ENCODE data around the gene PARM1.

Gene PARM1

GRCh38 chr4:75054078-75054477, 121.2 kb downstream of the PARM1 start:
- TF ChIP-seq CTCF (IDR thresholded peaks at IDR 0.05; ENCODE audit: insufficient read depth, low read length, missing control alignments), result no peak
- POLR2A ChIA-PET, result no interaction called here
- no peak overlapping the region for H3K4me3 ChIP-seq (ENCODE audit: low read depth, low read length)
- CTCF ChIA-PET, result no interaction called here
- no peak for DNase-seq (ENCODE audit: low read depth, low spot score)

GRCh38 chr4:75056277-75056676, 123.4 kb downstream of the PARM1 start:
- no peak for DNase-seq (ENCODE audit: low read depth, low spot score)
- TF ChIP-seq CTCF (IDR thresholded peaks at IDR 0.05; ENCODE audit: insufficient read depth, low read length, missing control alignments), result no peak
- ChIA-PET CTCF (no interaction called here), POLR2A (no interaction called here)
- H3K4me3 ChIP-seq (ENCODE audit: low read depth, low read length), result no peak overlapping the region

GRCh38 chr4:75057369-75057768, 124.5 kb downstream of the PARM1 start:
- TF ChIP-seq CTCF (IDR thresholded peaks at IDR 0.05; ENCODE audit: insufficient read depth, low read length, missing control alignments), result no peak
- ChIA-PET CTCF (no interaction called here), POLR2A (no interaction called here)

GRCh38 chr4:75058486-75058885, 125.6 kb downstream of the PARM1 start:
- POLR2A ChIA-PET, result no interaction called here
- no peak for DNase-seq (ENCODE audit: low read depth, low spot score)
- CTCF ChIA-PET, result no interaction called here
- no peak for TF ChIP-seq CTCF (IDR thresholded peaks at IDR 0.05; ENCODE audit: insufficient read depth, low read length, missing control alignments)
- H3K4me3 ChIP-seq (ENCODE audit: low read depth, low read length), result no peak overlapping the region

More at GRCh38 chr4:75057369-75057768, 124.5 kb downstream of the PARM1 start:
- no peak overlapping the region for H3K4me3 ChIP-seq (ENCODE audit: low read depth, low read length)
- no peak for DNase-seq (ENCODE audit: low read depth, low spot score)

GRCh38 chr4:75063433-75063832, 130.5 kb downstream of the PARM1 start:
- POLR2A ChIA-PET, result no interaction called here
- TF ChIP-seq CTCF (IDR thresholded peaks at IDR 0.05; ENCODE audit: insufficient read depth, low read length, missing control alignments), result no peak
- CTCF ChIA-PET, result no interaction called here
- H3K4me3 ChIP-seq (ENCODE audit: low read depth, low read length), result no peak overlapping the region
- DNase-seq (ENCODE audit: low read depth, low spot score), result no peak

- ChIA-PET POLR2A (no interaction called here), CTCF (no interaction called here)
- no peak overlapping the region for H3K4me3 ChIP-seq (ENCODE audit: low read depth, low read length)
- no peak for TF ChIP-seq CTCF (IDR thresholded peaks at IDR 0.05; ENCODE audit: insufficient read depth, low read length, missing control alignments)
- no peak for DNase-seq (ENCODE audit: low read depth, low spot score)
Measured at GRCh38 chr4:75065909-75066308, 133.0 kb downstream of the PARM1 start.
